ENCODE results near the gene SOWAHA.

SOWAHA gene

GRCh38 chr5:132813599-132814502 is 749 bp downstream of the SOWAHA start:
- Histone ChIP-seq H3K27ac (ENCODE audit: low read depth, low read length, poor library complexity, severe bottlenecking) (no peak overlapping the region), H3K4me3 (ENCODE audit: low read depth, low read length, poor library complexity, severe bottlenecking) (peak overlapping the region; percentile 33), H3K27me3 (ENCODE audit: insufficient read depth, low read length) (peaks cover 14% of the 10 kb centered on the region)

GRCh38 chr5:132814503-132815294 is 1.6 kb downstream of the SOWAHA start:
- Histone ChIP-seq H3F3A (ENCODE audit: insufficient read depth, low read length) (no peaks in the 10 kb centered on the region), H3K9ac (ENCODE audit: low read length) (no peak overlapping the region), H3K9me3 (ENCODE audit: low read length) (no peaks in the 10 kb centered on the region), H3K27ac (ENCODE audit: low read depth, low read length, poor library complexity, severe bottlenecking) (no peak overlapping the region), H4K20me1 (ENCODE audit: insufficient read depth, low read length) (no peaks in the 10 kb centered on the region), H3K4me2 (ENCODE audit: low read length) (no peak overlapping the region), H3K36me3 (ENCODE audit: insufficient read depth, low read length) (no peaks in the 10 kb centered on the region), H3K4me3 (ENCODE audit: low read depth, low read length, poor library complexity, severe bottlenecking) (no peak overlapping the region), H3K4me1 (ENCODE audit: insufficient read depth, low read length, severe bottlenecking) (peaks cover 8% of the 10 kb centered on the region), H3K9me2 (ENCODE audit: low read depth, low read length) (no peaks in the 10 kb centered on the region), H2AFZ (ENCODE audit: low read length) (no peak overlapping the region), H3K79me2 (ENCODE audit: insufficient read depth, low read length) (no peaks in the 10 kb centered on the region), H3K27me3 (ENCODE audit: insufficient read depth, low read length) (peaks cover 14% of the 10 kb centered on the region)
- no peak for TF ChIP-seq CTCF (IDR thresholded peaks at IDR 0.05; ENCODE audit: low read length)
- TF ChIP-seq EZH2 (IDR thresholded peaks at IDR 0.05; ENCODE audit: borderline replicate concordance, low read length), result no peak

More at GRCh38 chr5:132813599-132814502, 749 bp downstream of the SOWAHA start:
- peaks cover 4% of the 10 kb centered on the region for H3K4me1 ChIP-seq (ENCODE audit: insufficient read depth, low read length, severe bottlenecking)
- no peak for TF ChIP-seq CTCF (IDR thresholded peaks at IDR 0.05; ENCODE audit: low read length)
- TF ChIP-seq EZH2 (IDR thresholded peaks at IDR 0.05; ENCODE audit: borderline replicate concordance, low read length), result no peak
- H3K9ac ChIP-seq (ENCODE audit: low read length), result no peak overlapping the region
- no peaks in the 10 kb centered on the region for H3K79me2 ChIP-seq (ENCODE audit: insufficient read depth, low read length)
- H3K36me3 ChIP-seq (ENCODE audit: insufficient read depth, low read length), result no peaks in the 10 kb centered on the region
- no peaks in the 10 kb centered on the region for H3F3A ChIP-seq (ENCODE audit: insufficient read depth, low read length)
- no peaks in the 10 kb centered on the region for H4K20me1 ChIP-seq (ENCODE audit: insufficient read depth, low read length)
- H3K9me2 ChIP-seq (ENCODE audit: low read depth, low read length), result no peaks in the 10 kb centered on the region
- H3K4me2 ChIP-seq (ENCODE audit: low read length), result peak overlapping the region; percentile 46; the same call in 1 of the 2 replicates
- H3K9me3 ChIP-seq (ENCODE audit: low read length), result no peaks in the 10 kb centered on the region
- no peak overlapping the region for H2AFZ ChIP-seq (ENCODE audit: low read length)

- TF ChIP-seq EZH2 (IDR thresholded peaks at IDR 0.05; ENCODE audit: borderline replicate concordance, low read length) (no peak), CTCF (IDR thresholded peaks at IDR 0.05; ENCODE audit: low read length) (no peak)
- no peaks in the 10 kb centered on the region for H4K20me1 ChIP-seq (ENCODE audit: insufficient read depth, low read length)
- H3K4me3 ChIP-seq (ENCODE audit: low read depth, low read length, poor library complexity, severe bottlenecking), result no peak overlapping the region
- no peaks in the 10 kb centered on the region for H3F3A ChIP-seq (ENCODE audit: insufficient read depth, low read length)
- H3K79me2 ChIP-seq (ENCODE audit: insufficient read depth, low read length), result no peaks in the 10 kb centered on the region
- H3K9me3 ChIP-seq (ENCODE audit: low read length), result no peaks in the 10 kb centered on the region
- no peak overlapping the region for H3K9ac ChIP-seq (ENCODE audit: low read length)
- no peaks in the 10 kb centered on the region for H3K36me3 ChIP-seq (ENCODE audit: insufficient read depth, low read length)
- peaks cover 12% of the 10 kb centered on the region for H3K4me1 ChIP-seq (ENCODE audit: insufficient read depth, low read length, severe bottlenecking)
- H3K9me2 ChIP-seq (ENCODE audit: low read depth, low read length), result no peaks in the 10 kb centered on the region
- no peak overlapping the region for H3K4me2 ChIP-seq (ENCODE audit: low read length)
- H3K27me3 ChIP-seq (ENCODE audit: insufficient read depth, low read length), result peaks cover 14% of the 10 kb centered on the region
- H2AFZ ChIP-seq (ENCODE audit: low read length), result no peak overlapping the region
- no peak overlapping the region for H3K27ac ChIP-seq (ENCODE audit: low read depth, low read length, poor library complexity, severe bottlenecking)
Observed at GRCh38 chr5:132815454-132815853, 2.4 kb downstream of the SOWAHA start.
